ENCODE measurements around the gene GPR65.

Gene GPR65

GRCh38 chr14:88005050-88005481 lies at the start of gene GPR65:
Gene GPR65 (plus strand): TSS chr14:88005135. CDS start chr14:88010848, 5,713 bp downstream.
- DNase-seq, result peak; percentile 59

- DNase-seq, result no peak
These were observed 49.4 kb upstream of the GPR65 start for GRCh38 chr14:87955501-87955900.

- peak; percentile 46 for DNase-seq
These were observed 44.7 kb upstream of the GPR65 start for GRCh38 chr14:87960013-87960787.

- DNase-seq, result no peak
These were observed 43.7 kb upstream of the GPR65 start for GRCh38 chr14:87961246-87961645.

- DNase-seq, result no peak
These were observed 38.1 kb upstream of the GPR65 start for GRCh38 chr14:87966816-87967215.

GRCh38 chr14:87967496-87967895 lies 37.4 kb upstream of the GPR65 start:
- no peak for DNase-seq

- no peak for DNase-seq
These were observed 33.9 kb upstream of the GPR65 start for GRCh38 chr14:87971010-87971409.

GRCh38 chr14:87975636-87976035 lies 29.3 kb upstream of the GPR65 start:
- DNase-seq, result no peak

GRCh38 chr14:87979689-87980088 lies 25.2 kb upstream of the GPR65 start:
- DNase-seq, result no peak

- no peak for DNase-seq
These were observed 15.5 kb upstream of the GPR65 start for GRCh38 chr14:87989221-87989955.

GRCh38 chr14:87989956-87990299 lies 15.0 kb upstream of the GPR65 start:
- no peak for DNase-seq

GRCh38 chr14:87990682-87991081 lies 14.3 kb upstream of the GPR65 start:
- DNase-seq, result no peak

- DNase-seq, result no peak
These were observed 12.6 kb upstream of the GPR65 start for GRCh38 chr14:87992346-87992717.

GRCh38 chr14:87992718-87993628 lies 12.0 kb upstream of the GPR65 start, which contains the start of gene GALC:
Gene GALC (minus strand): TSS chr14:87993182. CDS start chr14:87993164, 18 bp downstream.
- DNase-seq, result peak; percentile 96

- peak; percentile 72 for DNase-seq
These were observed 10.0 kb upstream of the GPR65 start for GRCh38 chr14:87994974-87995373.

GRCh38 chr14:87995500-87996290 lies 9.2 kb upstream of the GPR65 start:
- peak; percentile 24 for DNase-seq

- DNase-seq, result no peak
These were observed 8.7 kb upstream of the GPR65 start for GRCh38 chr14:87996291-87996592.

GRCh38 chr14:87998482-87998881 lies 6.5 kb upstream of the GPR65 start:
- no peak for DNase-seq

- no peak for DNase-seq
These were observed 5.7 kb upstream of the GPR65 start for GRCh38 chr14:87999277-87999676.

- DNase-seq, result peak; percentile 21
These were observed 2.4 kb upstream of the GPR65 start for GRCh38 chr14:88002421-88003075.

- DNase-seq, result no peak
These were observed 1.5 kb upstream of the GPR65 start for GRCh38 chr14:88003425-88003824.

- DNase-seq, result no peak
These were observed 364 bp upstream of the GPR65 start for GRCh38 chr14:88004506-88005036.
